NCI-H748 treated with DMSO at 0.1 percent for 48 hours (cell line): Measurements from ENCODE around the gene SLC35A4.
"Not testable (repeated sequence)": the region's sequence is repeated elsewhere in the genome, so short reads cannot be mapped to it uniquely, and the experiment has no call there.

Experiments
- DNase-seq: peaks from one replicate; lab custom pipeline; 2025; lab: John Stamatoyannopoulos, UW

The SLC35A4 gene

DNA sequence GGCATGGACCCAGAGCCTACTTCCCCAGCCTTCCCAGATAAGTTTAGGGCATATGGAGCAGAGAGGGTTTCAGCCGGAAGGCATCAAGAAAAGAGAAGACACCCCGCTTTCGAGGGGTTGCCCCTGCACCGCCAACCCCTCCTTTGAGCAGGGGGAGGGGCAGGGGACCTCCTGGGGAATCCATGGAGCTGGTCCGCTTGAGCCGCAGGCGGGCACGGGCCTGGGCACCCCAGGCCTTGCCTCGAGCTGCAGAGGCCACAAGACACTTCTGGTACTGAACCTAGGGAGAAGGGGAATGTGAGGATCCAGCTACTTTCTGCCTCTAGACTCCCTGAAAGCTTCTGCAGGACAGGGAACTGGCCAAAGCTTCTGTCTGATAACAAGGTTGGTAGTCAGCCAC is 6.1 kb upstream of the SLC35A4 start:
- no peak for DNase-seq

DNA sequence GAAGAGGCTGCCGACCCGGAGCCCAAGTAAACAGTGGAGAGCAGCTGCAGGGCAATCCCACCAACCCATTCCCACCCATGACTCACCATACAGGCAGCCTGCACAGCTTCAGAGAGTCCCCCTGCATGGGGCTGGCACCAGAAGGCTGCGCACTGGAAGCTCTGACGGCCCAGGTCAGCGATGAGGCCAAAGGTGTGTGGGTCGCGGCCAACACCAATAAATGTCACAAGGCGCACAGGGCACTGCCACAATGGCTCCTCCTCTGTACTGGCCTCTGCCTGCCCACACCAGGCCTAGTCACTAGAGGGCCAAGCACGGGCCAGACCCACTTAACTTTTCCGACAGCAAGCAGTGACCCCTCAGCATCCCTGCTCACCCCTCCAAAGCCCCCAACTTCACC is 4.4 kb upstream of the SLC35A4 start:
- no peak for DNase-seq

DNA sequence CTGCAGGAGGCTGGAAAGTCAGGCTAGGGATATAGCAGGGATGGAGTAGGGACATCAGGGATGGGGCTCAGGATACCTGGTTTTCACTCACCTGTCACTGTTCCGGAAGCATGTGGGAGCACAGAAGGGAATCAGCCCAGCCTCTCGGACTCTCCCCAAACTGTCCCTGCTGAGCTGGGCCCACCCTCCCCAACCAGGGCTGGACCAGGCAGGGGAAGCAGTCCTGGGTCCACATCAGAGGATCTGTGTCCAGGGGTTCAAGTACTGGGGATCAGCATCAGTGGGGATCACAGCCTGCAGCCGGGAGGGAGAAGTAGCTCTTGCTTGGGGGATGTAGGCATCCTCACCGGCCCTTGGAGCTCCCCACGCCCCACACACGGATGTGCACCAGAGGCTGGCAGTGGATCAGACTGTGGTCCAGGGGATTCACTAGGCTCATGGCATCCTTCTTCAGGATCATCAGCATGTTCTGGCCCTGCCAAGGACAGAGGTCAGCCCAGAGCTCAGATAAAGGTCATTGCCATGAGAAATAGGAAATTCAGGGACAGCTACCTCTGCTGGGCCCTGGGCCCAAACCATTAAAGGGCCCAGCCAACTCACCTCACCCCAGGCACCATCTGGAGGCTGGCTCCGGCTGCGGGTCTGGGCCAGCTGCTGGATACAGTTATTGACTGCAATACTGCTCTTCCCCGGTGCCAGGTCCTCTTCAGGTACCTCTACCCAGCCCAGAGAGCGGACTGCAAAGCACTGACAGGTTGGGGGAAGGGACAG is 2.7 kb upstream of the SLC35A4 start:
- DNase-seq = no peak

DNA sequence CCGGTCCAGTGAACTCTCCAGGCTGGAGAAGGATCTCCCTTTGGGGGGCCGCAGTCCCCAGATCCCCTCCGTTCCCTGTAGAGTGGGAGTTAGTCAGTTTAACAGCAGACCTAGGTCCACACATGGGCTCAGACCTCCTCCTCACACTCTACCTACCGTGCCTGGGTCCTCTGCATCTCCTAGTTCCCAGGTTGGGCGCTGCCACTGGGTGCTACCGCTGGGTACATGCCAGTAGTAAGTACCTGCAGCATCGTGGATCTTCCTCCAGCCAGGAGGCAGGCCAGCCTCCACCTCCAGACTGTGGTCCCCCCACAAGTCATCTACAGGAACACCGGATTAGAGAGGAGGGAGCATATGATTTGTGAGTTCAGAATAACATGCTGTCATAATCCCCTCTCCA is 1.0 kb upstream of the SLC35A4 start:
- no peak for DNase-seq

DNA sequence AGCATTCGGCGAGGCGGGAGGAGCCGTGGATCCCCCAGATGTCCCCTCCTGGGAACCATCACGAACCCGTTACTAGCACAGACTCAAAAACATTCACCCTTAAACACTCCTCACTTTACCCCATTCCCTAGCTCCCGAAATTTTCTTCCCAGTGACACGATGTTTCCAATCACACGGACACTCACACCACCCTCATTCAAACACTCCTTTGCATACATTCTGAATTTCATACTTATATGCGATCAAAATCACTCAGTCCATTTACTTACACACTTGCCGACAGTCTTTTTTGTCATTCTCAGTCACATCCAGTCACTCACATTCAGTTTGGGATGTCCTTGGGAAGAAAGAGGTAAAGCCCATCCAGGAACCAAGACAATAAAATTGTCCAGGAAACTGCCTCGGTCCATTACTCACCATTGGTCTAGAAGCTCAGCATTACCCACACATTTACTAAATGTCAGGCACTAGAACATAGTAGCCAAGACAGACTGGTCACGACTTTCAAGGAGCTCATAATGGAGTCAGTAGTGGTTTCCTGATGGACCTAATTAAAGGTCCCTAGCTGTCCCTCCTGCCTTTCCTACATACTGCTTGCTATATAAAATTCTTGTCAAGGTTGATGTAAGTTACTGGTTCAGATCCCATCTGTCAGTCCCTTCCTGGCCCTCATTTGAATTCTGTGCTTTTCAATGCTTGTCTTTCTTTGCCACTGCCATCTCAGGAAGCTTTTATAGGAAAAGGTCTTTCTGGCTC is 574 bp downstream of the SLC35A4 start:
- DNase-seq = no peak

DNA sequence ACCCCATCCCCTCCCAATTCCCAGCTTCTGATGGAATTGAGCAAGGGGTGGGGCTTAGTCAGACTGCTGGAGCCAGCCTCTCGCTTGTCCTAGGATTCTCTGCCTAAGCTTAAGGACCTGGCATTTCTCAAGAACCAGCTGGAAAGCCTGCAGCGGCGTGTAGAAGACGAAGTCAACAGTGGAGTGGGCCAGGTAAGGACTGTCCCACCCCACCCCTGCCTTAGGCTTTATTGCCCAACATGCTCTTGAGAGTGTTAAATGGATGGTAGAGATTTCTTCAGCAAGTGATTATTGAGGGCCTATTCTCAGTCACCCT is 1.1 kb downstream of the SLC35A4 start:
- no peak for DNase-seq

DNA sequence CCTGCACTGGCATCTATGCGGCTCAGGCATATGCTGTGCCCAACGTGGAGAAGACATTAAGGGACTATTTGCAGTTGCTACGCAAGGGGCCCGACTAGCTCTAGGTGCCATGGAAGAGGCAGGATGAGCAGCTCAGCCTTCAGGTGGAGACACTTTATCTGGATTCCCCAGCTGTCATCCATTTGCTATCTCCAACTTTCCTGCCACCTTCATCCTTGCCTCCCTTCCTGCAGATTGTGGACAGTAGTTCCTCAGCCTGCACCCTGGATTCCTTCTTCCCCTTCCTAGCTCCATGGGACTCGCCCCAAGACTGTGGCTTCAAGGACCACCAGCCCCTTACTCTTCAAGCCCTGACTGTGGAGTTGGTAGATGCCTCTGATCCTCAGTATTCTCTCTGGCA is 2.0 kb downstream of the SLC35A4 start:
- DNase-seq = no peak

DNA sequence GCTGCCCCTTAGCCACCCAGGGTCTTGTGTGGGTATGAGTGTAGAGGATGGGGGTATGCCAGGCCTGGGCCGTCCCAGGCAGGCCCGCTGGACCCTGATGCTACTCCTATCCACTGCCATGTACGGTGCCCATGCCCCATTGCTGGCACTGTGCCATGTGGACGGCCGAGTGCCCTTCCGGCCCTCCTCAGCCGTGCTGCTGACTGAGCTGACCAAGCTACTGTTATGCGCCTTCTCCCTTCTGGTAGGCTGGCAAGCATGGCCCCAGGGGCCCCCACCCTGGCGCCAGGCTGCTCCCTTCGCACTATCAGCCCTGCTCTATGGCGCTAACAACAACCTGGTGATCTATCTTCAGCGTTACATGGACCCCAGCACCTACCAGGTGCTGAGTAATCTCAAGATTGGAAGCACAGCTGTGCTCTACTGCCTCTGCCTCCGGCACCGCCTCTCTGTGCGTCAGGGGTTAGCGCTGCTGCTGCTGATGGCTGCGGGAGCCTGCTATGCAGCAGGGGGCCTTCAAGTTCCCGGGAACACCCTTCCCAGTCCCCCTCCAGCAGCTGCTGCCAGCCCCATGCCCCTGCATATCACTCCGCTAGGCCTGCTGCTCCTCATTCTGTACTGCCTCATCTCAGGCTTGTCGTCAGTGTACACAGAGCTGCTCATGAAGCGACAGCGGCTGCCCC is 2.6 kb downstream of the SLC35A4 start:
- DNase-seq = no peak

DNA sequence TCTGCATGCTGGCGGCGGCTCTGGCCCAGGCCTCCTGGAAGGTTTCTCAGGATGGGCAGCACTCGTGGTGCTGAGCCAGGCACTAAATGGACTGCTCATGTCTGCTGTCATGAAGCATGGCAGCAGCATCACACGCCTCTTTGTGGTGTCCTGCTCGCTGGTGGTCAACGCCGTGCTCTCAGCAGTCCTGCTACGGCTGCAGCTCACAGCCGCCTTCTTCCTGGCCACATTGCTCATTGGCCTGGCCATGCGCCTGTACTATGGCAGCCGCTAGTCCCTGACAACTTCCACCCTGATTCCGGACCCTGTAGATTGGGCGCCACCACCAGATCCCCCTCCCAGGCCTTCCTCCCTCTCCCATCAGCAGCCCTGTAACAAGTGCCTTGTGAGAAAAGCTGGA is 3.2 kb downstream of the SLC35A4 start:
- DNase-seq = no peak

DNA sequence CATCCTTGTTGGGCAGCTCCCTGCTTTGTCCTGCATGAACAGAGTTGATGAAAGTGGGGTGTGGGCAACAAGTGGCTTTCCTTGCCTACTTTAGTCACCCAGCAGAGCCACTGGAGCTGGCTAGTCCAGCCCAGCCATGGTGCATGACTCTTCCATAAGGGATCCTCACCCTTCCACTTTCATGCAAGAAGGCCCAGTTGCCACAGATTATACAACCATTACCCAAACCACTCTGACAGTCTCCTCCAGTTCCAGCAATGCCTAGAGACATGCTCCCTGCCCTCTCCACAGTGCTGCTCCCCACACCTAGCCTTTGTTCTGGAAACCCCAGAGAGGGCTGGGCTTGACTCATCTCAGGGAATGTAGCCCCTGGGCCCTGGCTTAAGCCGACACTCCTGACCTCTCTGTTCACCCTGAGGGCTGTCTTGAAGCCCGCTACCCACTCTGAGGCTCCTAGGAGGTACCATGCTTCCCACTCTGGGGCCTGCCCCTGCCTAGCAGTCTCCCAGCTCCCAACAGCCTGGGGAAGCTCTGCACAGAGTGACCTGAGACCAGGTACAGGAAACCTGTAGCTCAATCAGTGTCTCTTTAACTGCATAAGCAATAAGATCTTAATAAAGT is 3.9 kb downstream of the SLC35A4 start:
- DNase-seq = no peak

DNA sequence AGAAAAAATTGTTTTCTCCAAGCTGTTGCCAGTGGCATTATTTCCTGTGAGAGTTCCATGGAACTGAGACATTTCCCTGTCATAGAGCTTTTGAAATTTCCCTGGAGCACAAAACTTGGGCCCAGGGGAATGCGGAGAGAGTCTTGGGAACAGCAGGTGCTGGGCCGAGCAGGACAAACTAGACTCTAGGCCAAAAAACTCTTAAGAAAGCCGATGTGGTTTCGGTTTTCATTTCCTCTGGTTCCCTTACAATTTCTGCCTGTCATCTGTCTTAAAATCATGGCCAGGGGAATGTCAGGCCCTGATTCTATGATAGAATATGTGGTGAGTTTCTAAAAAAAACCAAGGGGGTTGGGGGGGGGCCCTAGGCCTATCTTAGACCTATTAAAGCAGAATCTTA is 4.6 kb downstream of the SLC35A4 start:
- no peak for DNase-seq

DNA sequence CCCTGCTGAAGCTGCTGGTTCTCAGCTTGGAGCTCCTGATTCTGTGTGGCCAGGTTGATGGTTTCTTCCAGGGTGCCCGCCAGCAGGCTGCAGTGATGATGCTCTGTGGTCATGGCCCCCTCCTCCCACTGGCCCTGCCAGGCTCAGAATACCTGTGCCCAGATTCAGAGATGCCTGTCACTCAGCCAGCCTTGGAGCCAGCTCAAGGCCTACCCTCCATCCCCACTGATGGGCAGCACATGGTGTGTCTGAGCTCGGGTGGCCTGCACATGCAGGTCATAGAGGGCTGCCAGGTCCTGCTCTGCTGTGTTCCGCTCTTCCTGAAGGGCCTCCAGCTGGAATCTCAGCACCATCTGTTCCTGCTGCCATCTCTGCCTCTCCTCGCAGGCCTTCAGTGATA is 5.4 kb downstream of the SLC35A4 start:
- no peak for DNase-seq

DNA sequence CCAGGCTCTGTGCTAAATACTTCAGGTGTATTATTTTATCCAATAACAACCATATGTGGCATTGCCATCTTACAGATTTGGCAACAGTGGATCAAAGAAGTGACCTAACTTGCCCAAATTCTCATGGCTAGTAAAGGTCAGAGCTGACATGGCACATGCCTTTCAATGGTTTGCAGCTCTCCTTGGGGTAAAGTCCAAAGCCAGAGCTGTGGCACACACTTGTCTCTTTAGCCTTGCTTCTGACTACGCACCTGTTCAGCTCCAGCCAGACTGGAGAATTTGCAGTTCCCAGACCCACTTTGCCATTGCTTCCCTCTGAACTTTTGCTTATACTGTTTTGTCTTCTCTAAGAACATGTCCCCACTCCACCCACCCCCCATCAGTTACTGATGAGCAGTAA is 5.9 kb downstream of the SLC35A4 start:
- no peak for DNase-seq

DNA sequence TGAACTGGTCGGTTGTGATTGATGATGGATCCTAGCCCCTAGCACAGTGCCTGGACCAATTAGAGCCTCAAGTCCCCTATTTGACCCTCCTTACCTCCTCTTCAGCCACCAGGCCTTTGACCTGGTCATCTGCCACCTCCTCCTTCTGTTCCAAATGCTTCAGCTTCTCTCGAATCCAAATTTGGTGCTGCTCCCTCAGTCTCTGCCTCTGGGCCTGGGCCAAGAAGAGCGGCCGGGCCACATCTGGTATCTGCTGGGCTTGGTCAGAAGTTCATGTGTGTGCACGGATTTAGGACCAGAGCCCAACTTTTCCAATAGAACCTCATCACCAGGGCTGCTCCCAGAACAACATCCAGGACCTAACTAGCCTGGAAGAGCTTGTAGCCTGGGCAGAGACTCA is 6.5 kb downstream of the SLC35A4 start:
- DNase-seq = no peak

DNA sequence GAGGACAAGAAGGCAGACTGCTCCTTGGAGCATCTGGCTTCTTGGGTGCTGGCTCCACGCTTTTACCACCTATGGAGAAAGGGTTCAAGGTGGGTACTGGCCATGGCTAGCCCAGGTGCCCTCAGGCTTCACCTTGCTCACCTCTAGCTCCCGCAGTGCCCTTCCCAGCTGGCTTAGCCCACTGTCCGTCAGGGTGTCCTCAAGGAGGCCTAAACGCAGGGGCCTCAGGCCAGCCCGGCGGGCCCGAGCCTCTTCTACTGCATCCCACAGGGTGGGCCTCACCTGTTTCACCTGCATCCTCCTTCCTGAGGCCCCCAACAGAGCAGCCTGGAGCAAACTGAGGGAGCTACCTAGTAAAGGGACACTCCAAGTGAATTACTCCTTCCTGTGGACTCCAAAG is 9.1 kb downstream of the SLC35A4 start:
- no peak for DNase-seq

DNA sequence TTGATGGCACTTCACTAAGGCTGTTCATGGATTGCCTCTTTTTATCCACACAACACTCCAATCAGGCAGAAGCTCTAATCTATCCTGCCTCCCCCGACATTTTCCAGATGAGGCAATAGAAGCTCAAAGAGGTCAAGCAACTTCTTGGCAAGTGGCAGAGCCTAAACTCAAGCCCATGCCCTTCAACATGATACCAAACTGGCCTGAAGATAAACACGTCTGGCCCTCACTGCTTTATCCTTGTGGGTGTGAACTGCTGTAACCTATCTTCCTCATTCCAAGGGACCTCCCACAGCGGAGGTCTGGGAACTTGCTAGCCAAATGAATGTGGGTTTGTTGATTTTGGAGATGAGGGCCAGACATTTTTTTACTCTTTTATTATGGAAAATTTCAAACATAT is 9.5 kb downstream of the SLC35A4 start:
- DNase-seq = no peak

DNA sequence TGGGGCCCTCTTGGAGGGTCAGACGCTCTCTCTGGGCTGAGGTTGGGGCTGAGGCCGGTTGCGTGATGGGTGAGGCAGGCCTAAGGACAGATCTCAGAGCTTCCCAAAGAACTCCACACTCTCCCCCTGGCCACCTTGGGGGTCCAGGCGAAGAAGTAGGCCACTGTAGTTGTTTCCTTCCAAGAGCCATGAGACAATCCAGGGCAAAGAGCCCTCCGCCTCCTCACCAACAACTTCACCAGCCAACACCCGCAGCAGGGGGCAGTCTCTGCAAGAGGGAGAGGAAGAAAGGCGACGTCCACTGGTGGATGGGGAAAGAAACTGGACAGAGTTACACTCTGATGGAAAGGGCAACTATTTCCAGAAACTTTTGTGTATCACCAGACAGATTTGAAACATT is 10.7 kb downstream of the SLC35A4 start:
- no peak for DNase-seq

DNA sequence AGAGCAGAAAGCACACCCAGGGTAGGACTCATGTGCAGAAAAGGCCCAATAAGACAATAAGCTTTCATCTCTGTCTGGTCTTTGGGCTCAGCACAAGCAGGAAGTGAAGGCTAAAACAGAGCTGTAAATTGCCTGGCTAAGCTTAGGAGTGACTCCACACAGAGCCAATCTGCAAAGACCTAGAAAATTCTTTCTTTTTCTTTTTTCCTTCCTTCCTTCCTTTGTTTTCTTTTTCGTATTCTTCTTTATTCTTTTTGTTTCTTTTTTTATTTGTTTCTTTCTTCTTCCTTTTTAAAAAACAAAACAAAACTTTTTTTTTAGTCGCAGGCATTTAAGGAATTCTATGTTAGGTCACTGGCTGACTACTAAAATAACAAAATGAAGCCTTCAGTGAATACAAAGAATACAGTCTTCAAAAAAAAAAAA is 12.2 kb downstream of the SLC35A4 start:
- no peak for DNase-seq

DNA sequence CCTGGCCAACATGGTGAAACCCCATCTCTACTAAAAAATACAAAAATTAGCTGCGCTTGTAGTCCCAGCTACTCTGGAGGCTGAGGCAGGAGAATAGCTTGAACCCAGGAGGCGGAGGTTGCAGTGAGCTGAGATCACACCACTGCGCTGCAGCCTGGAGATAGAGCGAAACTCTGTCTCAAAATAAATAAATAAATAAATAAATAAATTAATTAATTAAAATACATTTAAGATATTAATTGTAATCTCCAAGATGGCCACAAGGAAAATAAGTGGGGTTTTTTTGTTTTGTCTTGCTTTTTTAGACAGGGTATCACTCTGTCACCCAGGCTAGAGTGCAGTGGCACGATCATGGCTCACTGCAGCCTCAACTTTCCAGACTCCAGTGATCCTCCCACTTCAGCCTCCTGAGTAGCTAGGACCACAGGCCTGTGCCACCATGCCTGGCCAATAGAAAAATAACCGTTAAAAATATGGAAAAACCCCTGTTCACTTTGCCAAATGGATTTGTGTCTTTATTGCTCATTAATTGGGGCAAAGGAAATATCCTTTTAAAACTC is 14.6 kb downstream of the SLC35A4 start:
- DNase-seq = not testable (repeated sequence)

DNA sequence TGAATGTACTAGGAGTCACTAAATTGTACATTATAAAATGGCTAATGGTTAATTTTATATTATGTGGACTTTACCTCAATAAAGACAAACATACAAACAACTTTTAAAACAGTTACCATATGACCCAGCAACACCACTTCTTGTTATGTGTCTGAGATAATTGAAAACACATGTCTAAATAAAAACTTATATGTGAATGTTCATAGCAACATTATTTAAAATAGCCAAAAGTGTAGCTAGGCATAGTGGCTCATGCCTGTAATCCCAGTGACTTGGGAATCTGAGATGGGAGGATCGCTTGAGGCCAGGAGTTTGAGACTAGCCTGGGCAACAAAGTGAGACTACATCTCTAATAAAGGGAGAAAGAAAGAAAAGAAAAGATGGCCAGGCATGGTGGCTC is 22.9 kb downstream of the SLC35A4 start:
- no peak for DNase-seq

DNA sequence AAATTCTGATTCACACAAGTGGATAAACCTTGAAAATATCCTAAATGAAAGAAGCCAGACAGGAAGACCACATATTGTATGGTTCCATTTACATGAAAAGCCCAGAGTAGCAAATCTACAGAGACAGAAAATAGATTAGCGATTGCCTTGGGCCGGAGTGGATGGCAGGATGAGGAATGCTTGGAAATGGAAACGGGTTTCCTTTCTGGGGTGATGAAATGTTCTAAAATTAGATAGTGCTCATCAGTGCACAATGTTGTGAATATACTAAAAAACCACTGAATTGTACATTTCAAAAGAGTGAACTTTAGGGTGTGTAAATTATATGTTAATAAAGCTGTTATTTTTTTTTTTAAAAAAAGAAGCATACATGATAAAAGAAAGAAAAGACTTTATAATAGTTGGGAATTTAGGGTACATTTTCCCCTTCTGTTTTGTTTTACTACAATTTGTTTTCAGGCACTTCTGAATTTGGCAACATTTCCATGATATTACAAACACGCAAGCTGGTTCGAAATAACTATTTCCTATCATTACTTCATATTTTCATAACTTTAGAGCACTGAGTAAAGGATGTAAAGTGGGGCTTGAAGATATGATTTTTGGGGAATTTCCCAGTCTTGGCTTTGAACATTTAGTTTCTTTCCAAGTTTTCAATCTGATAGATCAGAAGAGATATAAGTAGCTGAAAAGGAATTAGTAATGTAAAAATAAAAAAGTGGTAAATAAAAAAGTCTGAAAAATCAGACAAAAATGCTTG is 23.9 kb downstream of the SLC35A4 start:
- DNase-seq = no peak

DNA sequence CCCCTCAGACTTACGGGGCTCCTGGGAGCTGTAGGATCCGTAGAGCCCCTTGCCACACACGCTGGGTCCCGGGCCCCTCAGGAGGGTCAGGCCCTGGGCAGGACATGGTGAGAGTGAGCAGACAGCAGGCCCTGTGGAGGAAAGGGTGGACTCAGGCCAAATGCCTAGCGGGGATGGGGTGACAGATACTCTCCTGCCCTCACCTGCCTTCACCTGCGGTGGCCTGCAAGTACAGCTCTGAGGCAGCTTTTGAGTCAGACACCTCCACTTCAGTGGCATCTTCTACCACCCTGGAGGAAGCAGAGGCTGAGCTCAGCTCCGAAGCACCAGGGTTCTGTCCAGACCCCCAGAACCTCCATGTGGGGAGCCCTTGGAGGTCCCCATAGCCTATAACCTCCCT is 26.2 kb downstream of the SLC35A4 start:
- no peak for DNase-seq
